Lung microvascular endothelial cell (primary cell): ENCODE results near the gene DNAJB13. TPM values are rescaled to one million over a fixed set of nuclear protein-coding genes. Genes with fewer than 3 reads are reported as not detected.
A peak's percentile ranks its signal among the peaks of the same experiment; 100 is the strongest.
"Not testable (repeated sequence)": the region's sequence is repeated elsewhere in the genome, so short reads cannot be mapped to it uniquely, and the experiment has no call there.

Source experiments
- DNase-seq, 2 donors: peaks; one replicate each; pipeline versions ENCODE4 v3.0.0 to v3.0.0-alpha.2; 2010; ENCODE audit warnings: low read depth in 2 of 2
- total RNA-seq: library from RNA; depleted of rRNA; stranded (reverse); fragments of >200 nt; gene quantifications from 2 replicates; pipeline ENCODE4 v1.2.1, GENCODE V29; 2014

Gene DNAJB13
- total RNA-seq = not detected in 2 replicates

DNA sequence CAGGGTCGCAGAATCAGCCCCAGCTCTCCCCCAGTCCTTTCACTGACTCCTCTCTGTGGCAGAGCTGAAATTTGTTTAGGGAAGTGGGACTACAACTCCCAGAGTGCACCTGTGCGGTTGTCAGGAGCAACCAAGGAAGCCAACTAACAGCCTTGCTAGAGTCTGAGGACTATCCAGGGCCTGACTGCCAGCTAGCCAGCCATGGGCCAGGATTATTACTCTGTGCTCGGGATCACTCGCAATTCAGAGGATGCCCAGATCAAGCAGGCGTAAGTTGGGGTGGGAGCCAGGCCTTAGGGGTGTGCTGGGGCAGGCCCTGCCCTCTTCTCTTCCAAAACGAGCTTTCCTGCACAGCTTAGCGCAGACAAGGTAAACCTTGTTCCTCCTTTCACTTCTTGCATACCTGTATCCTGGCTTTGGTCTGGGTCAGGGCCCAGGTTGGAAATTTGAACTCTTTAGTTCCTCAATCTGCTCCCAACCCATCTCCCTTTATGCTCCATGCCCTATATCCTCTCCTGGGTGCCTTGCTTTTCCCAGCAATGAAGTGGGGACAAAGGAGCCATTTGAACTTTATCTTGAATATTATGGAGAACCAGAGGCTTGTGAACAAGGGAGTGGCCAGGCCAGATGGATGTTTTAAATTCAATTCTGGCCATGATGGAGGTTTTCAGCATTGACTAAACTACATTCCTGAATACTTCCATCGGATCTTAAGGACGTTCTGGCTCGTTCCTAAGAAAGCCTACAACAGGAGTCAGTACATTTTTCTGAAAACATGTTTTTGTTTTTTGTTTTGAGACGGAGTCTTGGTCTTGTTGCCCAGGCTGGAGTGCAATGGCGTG lies at the start of gene DNAJB13:
Gene DNAJB13, plus strand, starts transcription at position 158 of the 842 bp plus-strand sequence. Its CDS starts 44 bp downstream, at position 202.
- peak; percentile 29 to 48 for DNase-seq

- no peak for DNase-seq
Measured at GRCh38 chr11:73902303-73902702, 48.5 kb upstream of the DNAJB13 start.

DNA sequence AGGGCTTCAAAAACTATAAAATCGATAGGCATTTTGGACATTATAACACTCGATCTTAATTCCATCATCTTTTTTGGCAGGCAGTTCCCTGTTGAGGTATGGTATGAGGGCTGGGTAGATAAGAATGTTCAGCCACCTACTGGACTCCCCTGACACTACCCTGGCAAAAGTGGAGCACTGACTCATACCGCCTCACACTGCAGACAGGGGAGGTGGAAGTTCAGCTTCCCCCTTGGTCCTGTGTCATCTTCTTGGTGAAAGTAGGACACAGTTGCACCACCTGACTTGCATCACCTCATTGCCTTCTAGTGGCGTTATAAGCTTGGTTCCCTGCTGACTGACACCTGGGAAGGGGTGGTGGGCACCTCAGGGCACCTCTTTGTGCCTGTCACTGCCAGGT lies 43.6 kb upstream of the DNAJB13 start:
- DNase-seq = peak in 1 of 2 donors; percentile 17

GRCh38 chr11:73912026-73912425 lies 38.8 kb upstream of the DNAJB13 start:
- DNase-seq = no peak

DNA sequence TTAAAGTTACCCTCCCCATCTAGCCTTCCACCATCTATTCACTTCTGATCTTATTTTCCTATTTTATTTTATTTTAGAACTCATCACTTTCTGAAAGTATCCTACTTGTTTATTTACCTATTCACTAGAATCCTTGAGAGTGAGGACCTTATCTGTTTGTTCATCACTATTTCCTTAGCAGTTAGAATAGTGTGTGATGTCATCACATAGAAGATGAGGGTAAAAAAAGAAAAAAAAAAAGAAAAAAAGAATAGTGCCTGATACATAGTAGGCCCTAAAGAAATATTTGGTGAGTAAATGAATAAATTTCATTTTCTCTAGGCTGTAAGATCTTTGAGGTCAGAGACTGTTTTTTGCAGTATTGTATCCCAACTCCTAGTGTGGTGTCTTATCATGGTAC lies 37.4 kb upstream of the DNAJB13 start:
- DNase-seq = no peak

DNA sequence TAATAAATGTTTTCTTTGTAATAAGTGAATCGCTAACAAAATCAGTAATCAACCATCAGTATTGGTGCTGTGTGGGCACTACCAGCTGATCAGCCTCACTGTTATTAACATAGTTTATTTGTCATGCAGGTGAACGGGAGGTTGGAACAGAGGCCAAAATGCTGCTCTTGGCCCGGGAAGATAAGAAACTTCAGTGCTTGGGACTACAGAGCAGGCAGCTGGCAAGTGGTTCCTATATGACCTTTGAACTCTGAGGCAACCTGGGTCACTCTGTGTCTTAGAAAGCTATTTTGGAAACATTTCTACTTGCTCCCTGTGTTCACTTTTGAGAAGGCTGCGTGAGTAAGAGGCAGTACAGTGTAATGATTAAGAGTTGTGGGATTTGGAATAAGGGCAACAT lies 36.5 kb upstream of the DNAJB13 start:
- DNase-seq = no peak

DNA sequence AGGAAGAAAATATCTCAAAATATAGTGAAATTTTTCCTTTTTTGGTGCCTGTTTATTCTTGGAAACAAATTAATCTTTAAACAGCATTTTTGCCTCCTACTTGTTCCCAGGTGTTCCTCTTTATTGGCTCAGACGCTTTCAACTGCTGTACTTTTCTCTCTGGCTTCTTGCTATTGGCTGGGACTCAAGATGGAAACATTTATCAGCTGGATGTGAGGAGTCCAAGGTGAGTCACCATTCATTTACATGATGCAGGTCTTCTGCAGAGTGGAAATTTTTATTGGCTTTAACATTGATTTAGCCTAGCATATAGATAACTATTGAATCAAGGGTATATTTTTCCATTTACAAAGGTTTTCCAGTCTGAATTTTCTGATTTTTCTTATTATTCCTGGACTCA lies 34.4 kb upstream of the DNAJB13 start:
- DNase-seq = no peak

DNA sequence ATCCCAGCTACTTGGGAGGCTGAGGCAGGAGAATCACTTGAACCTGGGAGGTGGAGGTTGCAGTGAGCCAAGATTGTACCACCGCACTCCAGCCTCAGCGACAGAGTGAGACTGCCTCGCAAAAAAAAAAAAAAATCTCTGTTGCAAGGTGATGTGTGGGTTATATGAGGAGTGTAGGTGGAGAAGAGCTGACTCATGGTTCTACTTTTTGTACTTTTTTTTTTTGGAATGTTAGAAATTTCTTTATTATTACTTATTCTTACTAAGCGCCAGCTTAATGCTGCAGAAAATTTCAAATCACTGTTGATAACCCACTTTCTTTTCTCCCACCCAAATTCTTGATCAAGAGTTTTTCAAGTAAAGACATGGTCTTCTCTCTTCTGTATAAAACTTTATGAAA lies 29.6 kb upstream of the DNAJB13 start:
- no peak for DNase-seq

DNA sequence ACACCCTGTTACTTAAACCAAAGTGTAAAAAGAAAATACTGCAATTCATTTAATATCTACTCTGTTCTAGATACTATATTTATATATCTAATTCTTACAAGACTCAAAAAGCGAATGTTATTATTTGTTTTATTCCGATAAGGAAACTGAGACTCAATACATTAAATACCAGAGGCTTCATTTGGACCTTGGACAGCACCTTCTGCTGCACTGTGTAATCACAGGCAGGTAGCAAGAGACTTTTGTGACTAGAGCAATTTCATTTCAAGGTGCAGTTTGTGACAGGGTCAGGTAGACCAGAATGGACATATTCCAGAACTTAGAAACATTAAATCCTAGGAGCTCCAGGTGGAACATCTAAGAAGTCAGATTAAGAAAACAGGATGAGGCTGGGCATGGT lies 21.4 kb upstream of the DNAJB13 start:
- no peak for DNase-seq

GRCh38 chr11:73931039-73931645 lies 19.7 kb upstream of the DNAJB13 start:
- peak; percentile 24 to 87 for DNase-seq

GRCh38 chr11:73931951-73932350 lies 18.9 kb upstream of the DNAJB13 start:
- no peak for DNase-seq

DNA sequence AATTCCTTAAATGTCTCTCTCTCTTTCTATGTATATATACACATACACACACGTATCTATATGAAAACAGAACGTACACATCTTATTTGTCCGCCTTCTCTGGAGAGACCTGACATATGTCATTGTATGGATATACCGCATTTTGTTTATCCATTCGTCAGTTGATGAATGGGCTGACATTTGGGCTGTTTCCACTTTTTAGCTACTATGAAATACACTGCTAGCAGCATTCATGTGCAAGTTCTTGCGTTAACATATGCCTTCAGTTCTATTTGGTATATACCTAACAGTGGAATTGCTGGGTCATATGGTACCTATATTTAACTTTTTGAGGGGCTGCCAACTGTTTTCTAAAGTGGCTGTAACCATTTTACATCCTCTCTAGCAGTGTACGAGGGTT lies 18.0 kb upstream of the DNAJB13 start:
- no peak for DNase-seq

- not testable (repeated sequence) for DNase-seq
Measured at GRCh38 chr11:73936047-73936446, 14.8 kb upstream of the DNAJB13 start.

DNA sequence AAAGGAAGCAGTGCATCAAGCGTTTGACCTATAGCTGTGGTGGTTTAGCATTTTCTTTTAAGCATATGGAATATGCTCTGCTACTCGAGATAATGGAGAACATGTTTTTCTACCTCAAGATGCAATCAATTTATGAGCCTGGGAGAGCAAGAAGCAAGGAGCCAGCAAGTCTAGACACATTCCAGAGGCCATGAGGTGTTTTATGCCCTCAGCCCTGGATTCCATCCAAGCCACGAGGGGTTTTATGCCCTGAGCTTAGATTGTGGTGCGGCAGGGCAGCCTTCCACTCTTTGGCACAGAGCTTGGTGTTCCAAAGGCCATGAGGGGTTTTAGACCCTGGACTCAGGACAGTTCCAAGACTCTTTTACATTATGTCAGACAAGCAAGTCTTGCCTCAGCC lies 11.7 kb upstream of the DNAJB13 start:
- no peak for DNase-seq

- peak in 1 of 2 donors; percentile 52 for DNase-seq
Measured at GRCh38 chr11:73940801-73941570, 9.8 kb upstream of the DNAJB13 start.

DNA sequence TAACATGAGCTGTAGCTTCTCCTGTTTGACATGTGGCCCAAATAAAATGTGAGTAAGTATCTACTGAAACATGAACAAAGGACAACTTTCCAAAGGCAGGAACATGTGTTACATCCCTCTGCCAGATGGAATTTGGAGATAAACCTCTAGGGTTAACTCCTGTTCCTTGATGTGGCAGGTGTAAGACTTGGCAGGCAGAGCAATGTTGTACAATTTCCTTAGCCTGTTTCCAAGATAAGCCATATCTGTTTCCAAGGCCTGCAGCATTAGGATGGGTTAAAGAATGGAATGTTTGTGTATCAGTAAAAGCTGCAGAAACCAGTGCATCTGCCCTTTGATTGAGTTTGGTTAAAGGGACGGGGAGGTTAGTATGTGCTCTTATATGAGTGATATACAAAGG lies 8.8 kb upstream of the DNAJB13 start:
- DNase-seq = peak; percentile 60 to 78

DNA sequence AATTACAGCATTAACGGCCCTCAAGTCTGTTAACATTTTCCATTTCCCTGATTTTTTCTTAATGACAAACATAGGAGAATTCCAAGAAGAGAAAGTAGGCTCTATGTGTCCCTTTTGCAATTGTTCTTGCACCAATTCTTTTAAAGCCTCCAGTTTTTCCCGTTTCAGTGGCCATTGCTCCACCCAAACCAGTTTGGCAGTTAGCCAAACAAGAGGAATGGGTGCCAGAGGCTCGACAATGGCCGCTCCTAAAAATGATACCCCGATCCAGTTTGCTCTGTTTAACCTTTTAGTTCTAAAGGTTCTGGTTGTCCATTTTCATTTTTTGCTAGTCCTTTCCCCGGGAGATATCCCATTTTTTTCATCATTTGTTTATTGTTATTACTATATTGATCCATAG lies 6.7 kb upstream of the DNAJB13 start:
- DNase-seq = no peak

DNA sequence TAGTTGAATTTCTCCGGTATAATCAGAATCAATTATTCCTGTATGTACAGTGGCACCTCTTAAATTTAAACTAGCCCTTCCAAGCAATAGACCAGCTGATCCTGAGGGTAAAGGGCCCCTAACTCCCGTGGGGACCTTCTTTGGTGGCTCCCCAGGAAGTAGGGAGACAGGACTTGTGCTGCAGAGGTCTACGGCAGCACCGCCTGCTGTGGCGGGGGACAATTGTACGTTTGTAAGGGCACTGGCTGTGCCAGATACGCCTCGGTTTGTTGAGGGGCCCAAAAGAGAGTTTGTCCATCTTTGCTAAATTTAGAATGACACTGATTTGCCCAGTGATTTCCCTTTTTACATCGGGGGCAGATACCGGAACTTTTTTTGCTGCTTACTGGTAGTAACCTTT lies 5.9 kb upstream of the DNAJB13 start:
- DNase-seq = peak in 1 of 2 donors; percentile 11

DNA sequence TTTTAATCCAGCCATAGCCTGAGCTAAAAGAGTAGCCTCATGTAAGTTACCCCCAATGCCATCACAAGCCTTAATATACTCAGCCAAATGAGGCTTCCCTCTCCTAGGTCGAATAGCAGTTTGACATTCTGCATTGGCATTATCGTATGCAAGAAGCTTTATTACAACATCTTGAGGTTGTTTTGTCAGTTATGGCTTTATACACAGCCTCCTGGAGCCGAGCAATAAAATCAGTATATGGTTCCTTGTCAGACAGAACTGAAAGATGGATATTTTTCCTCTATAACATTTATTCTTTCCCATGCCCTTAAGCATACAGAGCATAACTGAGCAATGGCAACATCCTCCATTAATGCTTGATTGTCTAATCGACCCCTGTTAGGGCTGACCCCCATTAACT lies 5.4 kb upstream of the DNAJB13 start:
- no peak for DNase-seq

DNA sequence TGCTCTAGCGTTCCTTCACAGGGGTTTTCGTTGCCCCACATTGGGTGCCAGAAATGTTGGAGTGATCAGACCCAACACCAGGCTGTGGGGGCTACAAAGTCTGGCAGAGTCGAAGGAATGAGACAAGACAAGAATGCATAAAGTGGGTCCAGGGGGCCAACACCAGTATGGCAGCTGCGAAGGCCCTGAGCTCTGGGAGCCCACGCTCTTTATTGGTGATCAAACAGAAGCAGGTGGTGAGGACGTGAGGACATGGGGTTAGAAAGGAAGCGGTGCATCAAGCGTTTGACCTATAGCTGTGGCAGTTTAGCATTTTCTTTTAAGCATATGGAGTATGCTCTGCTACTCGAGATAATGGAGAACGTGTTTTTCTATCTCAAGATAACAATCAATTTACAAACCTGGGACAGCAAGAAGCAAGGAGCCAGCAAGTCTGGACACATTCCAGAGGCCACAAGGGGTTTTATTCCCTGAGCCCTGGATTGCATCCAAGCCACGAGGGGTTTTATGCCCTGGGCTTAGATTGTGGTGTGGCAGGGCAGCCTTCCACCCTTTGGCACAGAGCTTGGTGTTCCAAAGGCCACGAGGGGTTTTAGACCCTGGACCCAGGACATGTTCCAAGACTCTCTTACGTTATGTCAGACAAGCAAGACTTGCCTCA lies 3.9 kb upstream of the DNAJB13 start:
- no peak for DNase-seq

DNA sequence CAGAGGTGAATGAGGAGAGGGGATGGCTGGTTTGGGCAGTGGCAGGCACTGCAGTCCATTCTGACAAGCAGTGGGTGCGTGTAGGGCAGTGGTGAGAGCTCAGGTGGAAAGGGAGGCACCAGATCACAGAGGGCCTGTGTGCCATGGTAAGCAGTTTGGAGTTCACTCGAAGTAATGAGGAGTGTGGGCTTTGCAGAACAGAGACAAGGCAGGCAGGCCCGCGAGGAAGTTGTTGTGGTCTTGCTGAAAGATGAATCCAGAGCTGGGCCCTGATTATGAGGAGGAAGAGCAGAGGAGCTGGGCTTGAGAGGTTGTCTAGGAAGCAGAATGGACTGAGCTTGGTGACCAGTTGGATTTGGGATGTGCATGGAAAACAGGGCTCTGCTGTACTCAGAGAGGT lies 1.6 kb upstream of the DNAJB13 start:
- no peak for DNase-seq

DNA sequence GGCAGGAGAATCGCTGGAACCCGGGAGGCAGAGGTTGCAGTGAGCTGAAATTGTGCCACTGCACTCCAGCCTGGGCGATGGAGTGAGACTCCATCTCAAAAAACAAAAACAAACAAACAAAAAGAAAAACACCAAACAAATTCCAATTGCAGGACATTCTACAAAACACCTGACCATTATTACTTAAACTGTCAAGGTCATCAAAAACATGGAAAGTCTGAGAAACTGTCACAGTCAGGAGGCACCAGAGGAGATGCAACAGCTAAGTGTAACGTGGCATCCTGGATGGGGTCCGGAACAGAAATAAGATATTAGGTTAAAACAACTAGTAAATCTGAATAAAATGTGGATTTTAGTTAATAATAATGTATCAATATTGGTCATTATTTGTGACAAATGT lies 914 bp upstream of the DNAJB13 start:
- no peak for DNase-seq
